ENCODE measurements around the gene HECA. TPM values are rescaled to one million over a fixed set of nuclear protein-coding genes. Genes with fewer than 3 reads are reported as not detected.

Gene HECA
- total and polyA plus RNA-seq, 2 experiments from 2014 or later, result 2.4 to 8.1 TPM

- H3K27ac Mint-ChIP-seq, result no peak overlapping the region; the same call in 1 of the 2 replicates
- ATAC-seq (no peak), DNase-seq (ENCODE audit: low spot score) (no peak)
- Histone ChIP-seq H3K36me3 (ENCODE audit: insufficient read depth) (no peaks in the 10 kb centered on the region), H3K4me1 (ENCODE audit: insufficient read depth) (peaks cover 15% of the 10 kb centered on the region; the same call in 1 of the 2 replicates), H3K27me3 (ENCODE audit: insufficient read depth) (no peaks in the 10 kb centered on the region), H3K4me3 (no peak overlapping the region), H3K4me2 (no peak overlapping the region), H2AFZ (no peak overlapping the region), H4K20me1 (replicated peaks; ENCODE audit: insufficient read depth) (no peaks in the 10 kb centered on the region), H3F3A (replicated peaks; ENCODE audit: low read depth) (no peaks in the 10 kb centered on the region), H3K27ac (ENCODE audit: low read depth) (no peak overlapping the region), H3K9me2 (ENCODE audit: insufficient read depth) (no peaks in the 10 kb centered on the region), H3K79me2 (replicated peaks; ENCODE audit: insufficient read depth) (0 out of 2 replicates have a peak, but pooled peaks cover 10% of the 10 kb centered on the region)
- TF ChIP-seq ZNF462 (CRISPR knock-in tag; IDR thresholded peaks at IDR 0.05) (no peak), CTCF (conservative IDR thresholded peaks at IDR 0.05; ENCODE audit: low read depth in 2 of 2) (no peak), EZH2 (IDR thresholded peaks at IDR 0.05; ENCODE audit: low read depth, unreplicated experiment) (no peak), STAT1 (IDR thresholded peaks at IDR 0.05; ENCODE audit: unreplicated experiment) (no peak), POLR2AphosphoS5 (IDR thresholded peaks at IDR 0.05; ENCODE audit: low read depth) (no peak)
- peaks cover 5% of the 10 kb centered on the region for H3K27me3 Mint-ChIP-seq (ENCODE audit: insufficient read depth, low read depth, poor library complexity)
- no peaks in the 10 kb centered on the region for H3K9me3 Mint-ChIP-seq
- H3K4me1 Mint-ChIP-seq, result peaks cover 23% of the 10 kb centered on the region
- H3K36me3 Mint-ChIP-seq (ENCODE audit: low read depth), result no peaks in the 10 kb centered on the region
- H3K4me3 Mint-ChIP-seq, result no peak overlapping the region
Observed at GRCh38 chr6:139151425-139152087, 16.7 kb downstream of the HECA start.

Data from GM23338 (cell line).